BJ (cell line): ENCODE data around the gene CCDC57. TPM values are rescaled to one million over a fixed set of nuclear protein-coding genes. Genes with fewer than 3 reads are reported as not detected.

Experiments used
- CTCF ChIA-PET: fragments of 350-600 bp; formaldehyde crosslinking; extraction: SDS; loops from one replicate; lab custom pipeline; 2021; ENCODE audit warnings: antibody characterized with exemption, inconsistent platforms; lab: Yijun Ruan, JAX
- POLR2A ChIA-PET: fragments of 300-600 bp; sonication (Branson Sonifier 250); formaldehyde crosslinking; extraction: SDS; loops from one replicate; lab custom pipeline; 2021; ENCODE audit warnings: antibody characterized with exemption; lab: Charles Lee
- DNase-seq: peaks from one replicate; pipeline ENCODE4 v3.0.0-alpha.2; 2011; ENCODE audit warnings: low read depth
- H3K27me3 ChIP-seq: 2 replicates; pipeline ENCODE4 v1.6.0; 2011; ENCODE audit warnings: low read length; ENCODE audit not compliant: control insufficient read depth, insufficient read depth
- H3K36me3 ChIP-seq: 2 replicates; pipeline ENCODE4 v1.5.1; 2011; ENCODE audit warnings: low read length; ENCODE audit not compliant: control insufficient read depth, insufficient read depth
- H3K4me3 ChIP-seq: 2 replicates; pipeline ENCODE4 v1.5.1; 2011; ENCODE audit warnings: low read depth, mild to moderate bottlenecking, control low read depth, low read length
- polyA plus RNA-seq: library from polyadenylated mRNA; depleted of rRNA; stranded (reverse); fragments of >200 nt; gene quantifications from 2 replicates; pipeline ENCODE4 v1.2.3, GENCODE V29; 2011
- TF ChIP-seq, protein P1 (sequence below): IDR thresholded peaks from 2 replicates; pipeline ENCODE4 v1.5.1; 2011; ENCODE audit warnings: low read depth, mild to moderate bottlenecking, control low read depth, inconsistent platforms, low read length, moderate library complexity; ENCODE audit not compliant: insufficient read depth

Gene CCDC57
- polyA plus RNA-seq, 1 experiment: 15.4 TPM

GRCh38 chr17:82201498-82201910 lies 11.1 kb downstream of the CCDC57 start:
- TF ChIP-seq, protein P1, sequence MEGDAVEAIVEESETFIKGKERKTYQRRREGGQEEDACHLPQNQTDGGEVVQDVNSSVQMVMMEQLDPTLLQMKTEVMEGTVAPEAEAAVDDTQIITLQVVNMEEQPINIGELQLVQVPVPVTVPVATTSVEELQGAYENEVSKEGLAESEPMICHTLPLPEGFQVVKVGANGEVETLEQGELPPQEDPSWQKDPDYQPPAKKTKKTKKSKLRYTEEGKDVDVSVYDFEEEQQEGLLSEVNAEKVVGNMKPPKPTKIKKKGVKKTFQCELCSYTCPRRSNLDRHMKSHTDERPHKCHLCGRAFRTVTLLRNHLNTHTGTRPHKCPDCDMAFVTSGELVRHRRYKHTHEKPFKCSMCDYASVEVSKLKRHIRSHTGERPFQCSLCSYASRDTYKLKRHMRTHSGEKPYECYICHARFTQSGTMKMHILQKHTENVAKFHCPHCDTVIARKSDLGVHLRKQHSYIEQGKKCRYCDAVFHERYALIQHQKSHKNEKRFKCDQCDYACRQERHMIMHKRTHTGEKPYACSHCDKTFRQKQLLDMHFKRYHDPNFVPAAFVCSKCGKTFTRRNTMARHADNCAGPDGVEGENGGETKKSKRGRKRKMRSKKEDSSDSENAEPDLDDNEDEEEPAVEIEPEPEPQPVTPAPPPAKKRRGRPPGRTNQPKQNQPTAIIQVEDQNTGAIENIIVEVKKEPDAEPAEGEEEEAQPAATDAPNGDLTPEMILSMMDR: no peak
- DNase-seq: no peak
- ChIA-PET POLR2A (no interaction called here), CTCF (interaction anchor here (0.6 to 1.1 kb wide), 6 partner anchors 34 to 177 kb away, joined by 3 to 5 read pairs (median 3); no protein-coding TSS in a partner anchor)
- no peak overlapping the region for H3K4me3 ChIP-seq
- H3K36me3 ChIP-seq: peaks cover 12% of the 10 kb centered on the region
- H3K27me3 ChIP-seq: no peaks in the 10 kb centered on the region

DNA sequence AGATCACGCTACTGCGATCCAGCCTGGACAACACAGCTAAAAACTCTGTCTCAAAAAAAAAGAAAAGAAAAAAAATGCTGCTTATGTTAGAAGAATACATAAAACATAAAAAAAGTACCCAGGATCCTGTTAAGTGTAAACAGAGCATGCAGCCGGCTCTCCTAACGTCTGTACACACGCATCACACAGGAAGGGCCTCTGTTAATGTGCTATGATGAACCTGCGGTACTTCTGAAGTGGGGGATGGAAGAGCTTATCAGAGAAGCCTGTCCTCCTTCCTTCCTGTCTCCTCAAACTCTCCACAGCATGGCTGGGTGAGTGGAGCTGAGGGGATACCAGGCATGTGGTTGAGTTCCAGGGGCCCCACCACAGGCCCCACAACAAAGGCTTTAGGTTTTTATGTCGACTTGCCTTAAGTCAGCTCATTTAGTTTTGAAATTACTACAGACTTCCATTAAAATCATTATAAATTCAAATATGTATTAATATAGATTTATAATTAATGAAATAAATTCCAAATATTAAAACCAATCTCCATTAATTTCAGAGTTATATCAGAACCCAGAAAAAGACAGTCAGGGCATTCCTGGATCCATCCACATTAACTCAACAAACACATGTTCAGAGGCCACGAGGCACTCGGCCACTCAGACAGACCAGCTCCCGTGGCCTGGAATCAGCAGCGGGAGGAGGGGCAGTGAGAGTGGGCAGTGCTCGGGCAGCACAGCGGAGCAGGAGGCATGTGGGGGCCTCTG lies 11.7 kb downstream of the CCDC57 start:
- TF ChIP-seq, protein P1: no peak
- ChIA-PET POLR2A (no interaction called here), CTCF (interaction anchor here (0.6 to 1.4 kb wide), 6 partner anchors 35 to 176 kb away, joined by 3 to 5 read pairs (median 3); no protein-coding TSS in a partner anchor)
- no peak for DNase-seq
- Histone ChIP-seq H3K27me3 (no peaks in the 10 kb centered on the region), H3K4me3 (no peak overlapping the region), H3K36me3 (peaks cover 15% of the 10 kb centered on the region)

DNA sequence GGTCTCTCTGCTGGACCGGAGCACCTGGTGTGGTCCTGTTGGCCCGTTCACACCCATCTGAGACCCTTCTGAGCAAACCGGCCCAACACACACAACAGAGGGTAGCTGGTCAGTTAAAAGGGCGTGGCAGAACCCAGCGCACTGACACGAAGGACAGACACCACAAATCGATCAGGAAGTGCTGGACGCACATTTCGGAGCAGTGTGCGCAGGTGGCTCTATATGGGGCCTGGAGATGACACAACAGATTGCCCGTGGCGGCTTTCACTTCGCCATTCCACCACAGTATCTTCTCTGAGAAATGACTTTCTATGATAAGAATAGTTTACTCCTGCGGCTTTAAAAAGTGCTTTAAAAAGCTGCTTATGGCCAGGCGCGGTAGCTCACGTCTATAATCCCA lies 12.5 kb downstream of the CCDC57 start:
- DNase-seq: no peak
- no peak overlapping the region for H3K4me3 ChIP-seq
- TF ChIP-seq, protein P1: no peak
- ChIA-PET CTCF (interaction anchor here (1.4 kb wide), 1 partner anchor 164 kb away, joined by 4 read pairs; no protein-coding TSS in a partner anchor), POLR2A (no interaction called here)
- H3K27me3 ChIP-seq: no peaks in the 10 kb centered on the region
- peaks cover 15% of the 10 kb centered on the region for H3K36me3 ChIP-seq

- ChIA-PET CTCF (no interaction called here), POLR2A (no interaction called here)
- TF ChIP-seq, protein P1: no peak
- Histone ChIP-seq H3K36me3 (peaks cover 18% of the 10 kb centered on the region), H3K4me3 (no peak overlapping the region), H3K27me3 (no peaks in the 10 kb centered on the region)
- no peak for DNase-seq
Measured at GRCh38 chr17:82199496-82199895, 13.1 kb downstream of the CCDC57 start.

- ChIA-PET POLR2A (no interaction called here), CTCF (interaction anchor here (0.6 kb wide), 1 partner anchor 177 kb away, joined by 3 read pairs; no protein-coding TSS in a partner anchor)
- no peak for DNase-seq
- Histone ChIP-seq H3K27me3 (no peaks in the 10 kb centered on the region), H3K4me3 (no peak overlapping the region), H3K36me3 (peaks cover 26% of the 10 kb centered on the region)
- TF ChIP-seq, protein P1: no peak
Measured at GRCh38 chr17:82198092-82198491, 14.6 kb downstream of the CCDC57 start.
